RWPE1 (cell line): ENCODE measurements around the gene CRYBA2.

Experiments used
- CTCF ChIA-PET: fragments of 350-600 bp; sonication (Branson Sonifier 250); formaldehyde crosslinking; extraction: SDS; loops from one replicate; lab custom pipeline; 2021; lab: Yijun Ruan, JAX
- POLR2A ChIA-PET: fragments of 400-600 bp; formaldehyde crosslinking; extraction: SDS; loops from one replicate; lab custom pipeline; 2020; ENCODE audit warnings: antibody characterized with exemption; ENCODE audit not compliant: low non-redundant PET; lab: Yijun Ruan, JAX
- DNase-seq: peaks from one replicate; pipeline ENCODE4 v3.0.0; 2012; ENCODE audit warnings: low spot score
- H3K27ac ChIP-seq: fragments of 450-650 bp; 2 replicates; pipeline ENCODE4 v1.5.1; 2017
- CTCF ChIP-seq: fragments of 450-650 bp; conservative IDR thresholded peaks from 2 replicates; pipeline ENCODE4 v1.5.1; 2017; ENCODE audit warnings: low read depth, mild to moderate bottlenecking

CRYBA2 gene

GRCh38 chr2:219030177-219030940 lies 37.1 kb upstream of the CRYBA2 start:
- ChIA-PET CTCF (interaction anchor here (0.5 to 2.7 kb wide), 38 partner anchors 8 to 338 kb away, joined by 3 to 34 read pairs (median 6); partner anchors contain the start of genes GLB1L, NHEJ1, PTPRN and STK16), POLR2A (no interaction called here)
- no peak for TF ChIP-seq CTCF
- no peak overlapping the region for H3K27ac ChIP-seq
- DNase-seq, result no peak

DNA sequence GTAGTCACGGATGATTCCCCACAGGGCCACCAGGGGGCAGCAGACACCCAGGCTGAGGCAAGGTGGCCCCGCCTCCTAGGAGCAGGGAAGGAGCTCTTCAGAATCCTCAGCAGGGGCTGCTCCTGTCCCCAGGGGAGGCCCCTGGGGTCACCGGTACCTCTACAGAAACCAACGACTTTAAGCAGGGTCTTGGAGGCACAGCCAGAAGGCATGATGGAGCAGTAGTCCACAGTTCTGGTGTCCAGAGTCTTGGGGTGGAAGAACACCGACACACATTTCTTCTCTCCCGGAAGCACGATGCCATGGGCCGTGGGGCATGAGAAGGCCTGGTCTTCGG lies 36.6 kb upstream of the CRYBA2 start:
- no peak overlapping the region for H3K27ac ChIP-seq
- CTCF ChIA-PET, result interaction anchor here (0.5 to 2.7 kb wide), 46 partner anchors 8 to 338 kb away, joined by 3 to 34 read pairs (median 4); partner anchors contain the start of genes GLB1L, NHEJ1, PTPRN and STK16
- POLR2A ChIA-PET, result no interaction called here
- peak; percentile 93 for TF ChIP-seq CTCF
- DNase-seq, result peak; percentile 84

GRCh38 chr2:219028996-219029828 lies 36.0 kb upstream of the CRYBA2 start:
- ChIA-PET CTCF (interaction anchor here (0.5 to 2.7 kb wide), 44 partner anchors 8 to 339 kb away, joined by 3 to 34 read pairs (median 4); partner anchors contain the start of genes CNPPD1, GLB1L, NHEJ1 and PTPRN), POLR2A (no interaction called here)
- no peak overlapping the region for H3K27ac ChIP-seq
- no peak for DNase-seq
- no peak for TF ChIP-seq CTCF

DNA sequence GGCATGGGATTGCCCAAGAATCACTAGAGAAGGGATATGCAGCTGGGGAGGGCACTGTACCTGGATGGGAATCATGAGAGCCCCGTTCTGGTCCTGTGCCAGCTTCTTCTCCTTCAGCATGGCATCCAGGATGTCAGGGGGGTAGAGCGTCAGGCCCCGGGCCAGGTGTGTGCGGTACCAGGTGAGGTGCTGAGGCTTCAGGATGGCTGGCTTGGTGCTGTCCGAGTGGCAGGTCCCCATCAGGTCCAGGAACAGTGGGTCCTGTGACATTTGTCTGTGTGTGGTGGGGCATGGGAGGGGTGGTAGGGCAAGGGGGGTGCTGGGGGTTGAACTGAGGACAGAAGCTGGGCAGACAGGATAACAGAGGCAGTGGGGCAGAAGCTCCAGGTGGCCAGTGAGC lies 34.9 kb upstream of the CRYBA2 start:
- POLR2A ChIA-PET, result no interaction called here
- H3K27ac ChIP-seq, result no peak overlapping the region
- CTCF ChIA-PET, result interaction anchor here (1.1 to 2.7 kb wide), 4 partner anchors 32 to 92 kb away, joined by 5 to 34 read pairs (median 6); no protein-coding TSS in a partner anchor
- TF ChIP-seq CTCF, result no peak
- DNase-seq, result no peak

DNA sequence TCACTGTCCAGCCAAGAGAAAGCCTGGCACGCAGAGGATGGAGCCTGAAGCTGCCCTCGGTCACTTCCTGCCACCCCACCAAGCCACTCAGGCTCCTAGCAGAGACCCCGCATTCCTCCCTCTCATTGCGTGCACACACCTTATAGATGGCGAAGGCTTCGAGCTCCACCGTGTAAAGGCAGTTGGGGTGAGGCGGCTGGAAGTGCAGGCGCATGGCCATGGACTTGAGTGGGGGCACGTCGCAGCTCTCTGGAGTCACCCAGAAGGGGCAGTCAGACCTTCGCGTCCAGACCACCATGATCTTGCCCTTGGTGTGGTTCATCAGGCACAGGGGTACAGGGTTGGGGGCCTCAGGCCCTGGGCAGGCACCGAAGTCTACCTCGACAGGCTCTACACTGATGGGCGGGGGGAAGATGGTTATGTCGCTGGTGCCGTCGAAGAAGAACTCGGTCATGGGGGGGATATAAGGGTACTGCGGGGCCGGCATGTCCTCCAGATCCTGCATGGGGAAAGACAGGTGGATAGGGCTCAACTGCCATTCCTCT lies 34.4 kb upstream of the CRYBA2 start:
- TF ChIP-seq CTCF, result no peak
- H3K27ac ChIP-seq, result no peak overlapping the region
- DNase-seq, result no peak
- CTCF ChIA-PET, result interaction anchor here (0.6 to 1.3 kb wide), 6 partner anchors 25 to 330 kb away, joined by 3 to 5 read pairs (median 3); no protein-coding TSS in a partner anchor
- POLR2A ChIA-PET, result no interaction called here

DNA sequence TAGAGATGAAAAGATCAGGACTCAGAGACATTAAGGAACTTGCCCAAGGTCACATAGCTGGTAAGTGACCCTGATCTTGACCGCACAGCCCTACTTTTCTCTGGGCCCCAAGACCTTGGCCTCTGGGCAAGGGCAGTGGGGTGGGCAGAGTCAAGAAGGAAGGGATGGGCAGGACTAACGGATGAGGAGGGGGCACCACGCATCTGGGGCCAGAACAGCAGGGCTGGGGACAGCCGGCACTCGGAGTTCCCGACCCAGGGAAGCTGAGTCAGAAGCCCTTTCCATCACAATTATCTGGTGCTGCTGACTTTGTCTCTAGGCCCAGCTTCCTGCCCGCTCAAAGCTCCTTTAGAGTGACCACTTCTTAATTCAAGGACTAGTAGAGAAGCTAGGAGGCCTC lies 33.7 kb upstream of the CRYBA2 start:
- ChIA-PET CTCF (interaction anchor here (0.5 to 1.3 kb wide), 5 partner anchors 15 to 168 kb away, joined by 3 to 5 read pairs (median 3); no protein-coding TSS in a partner anchor), POLR2A (no interaction called here)
- DNase-seq, result no peak
- no peak for TF ChIP-seq CTCF
- no peak overlapping the region for H3K27ac ChIP-seq
